H1 (cell line): ENCODE measurements around the gene LY6G5C. TPM values are rescaled to one million over a fixed set of nuclear protein-coding genes. Genes with fewer than 3 reads are reported as not detected.
A peak's percentile ranks its signal among the peaks of the same experiment; 100 is the strongest.

ENCODE experiments used
- CTCF ChIA-PET: fragments of 300-600 bp; sonication (Branson Sonifier 250); formaldehyde crosslinking; loops from one replicate; lab custom pipeline; 2021; ENCODE audit not compliant: partially characterized antibody; lab: Charles Lee
- POLR2A ChIA-PET: fragments of 300-600 bp; sonication (Branson Sonifier 250); formaldehyde crosslinking; loops from one replicate; lab custom pipeline; 2021; ENCODE audit warnings: inconsistent platforms; ENCODE audit not compliant: partially characterized antibody; lab: Charles Lee
- DNase-seq, 2 experiments: peaks; one replicate each; pipeline versions ENCODE4 v3.0.0 to v3.0.0-alpha.2; 2010 to 2022; ENCODE audit warnings: low spot score in 2 of 2, low read depth in 1 of 2, mixed read lengths in 1 of 2
- FAIRE-seq: peaks from 2 replicates; lab custom pipeline; 2011; peaks lifted over from hg19 to GRCh38; lab: Jason Lieb, UNC
- H2AFZ ChIP-seq: 2 replicates; pipeline ENCODE4 v1.8.1; 2012; ENCODE audit warnings: low read length, inconsistent platforms
- H2AK5ac ChIP-seq: 2 replicates; pipeline ENCODE4 v1.6.1; 2013; ENCODE audit warnings: low read depth, low read length
- H2BK120ac ChIP-seq: replicated peaks from 2 replicates; pipeline ENCODE3; 2013; ENCODE audit warnings: low read depth, low read length, inconsistent platforms
- H2BK12ac ChIP-seq: 2 replicates; pipeline ENCODE4 v1.6.1; 2013; ENCODE audit warnings: low read depth, low read length
- H2BK15ac ChIP-seq: 2 replicates; pipeline ENCODE4 v1.6.1; 2013; ENCODE audit warnings: low read length
- H2BK20ac ChIP-seq: 2 replicates; pipeline ENCODE4 v1.6.1; 2013; ENCODE audit warnings: low read length
- H2BK5ac ChIP-seq: 2 replicates; pipeline ENCODE4 v1.6.1; 2013; ENCODE audit warnings: low read depth, low read length
- H3K14ac ChIP-seq: 2 replicates; pipeline ENCODE4 v1.6.1; 2013; ENCODE audit warnings: inconsistent platforms; ENCODE audit not compliant: insufficient read length
- H3K18ac ChIP-seq: 2 replicates; pipeline ENCODE4 v1.6.1; 2013; ENCODE audit warnings: low read length; ENCODE audit errors: extremely low read depth
- H3K23ac ChIP-seq: 2 replicates; pipeline ENCODE4 v1.6.1; 2013; ENCODE audit warnings: inconsistent platforms; ENCODE audit not compliant: insufficient read length
- H3K23me2 ChIP-seq: 2 replicates; pipeline ENCODE4 v1.6.1; 2013; ENCODE audit warnings: low read depth, low read length
- H3K27ac ChIP-seq: 2 replicates; pipeline ENCODE4 v1.6.1; 2011; ENCODE audit warnings: low read depth, low read length, inconsistent platforms
- H3K27me3 ChIP-seq, 4 experiments: replicated peaks in 1 of 4; 1 replicate in 1 of 4; 2 replicates in 3 of 4; pipeline versions ENCODE4 v1.6.1 to v1.8.1; 2011 to 2013; ENCODE audit warnings: low read length in 3 of 4, mild to moderate bottlenecking in 3 of 4, inconsistent platforms in 2 of 4, mixed read lengths in 2 of 4, moderate library complexity in 1 of 4; ENCODE audit not compliant: control insufficient read depth in 3 of 4, insufficient read depth in 3 of 4; ENCODE audit errors: extremely low read depth in 1 of 4
- H3K36me3 ChIP-seq, 4 experiments: 2 replicates each; pipeline versions ENCODE4 v1.6.1 to v1.8.1; 2011 to 2013; ENCODE audit warnings: mild to moderate bottlenecking in 4 of 4, low read length in 3 of 4, moderate library complexity in 2 of 4, control low read depth in 1 of 4, inconsistent platforms in 1 of 4; ENCODE audit not compliant: insufficient read depth in 4 of 4, control insufficient read depth in 2 of 4
- H3K4ac ChIP-seq: replicated peaks from 2 replicates; pipeline ENCODE3; 2013; ENCODE audit warnings: low read length, low read depth, mixed read lengths, inconsistent platforms; ENCODE audit not compliant: insufficient read length
- H3K4me1 ChIP-seq, 4 experiments: replicated peaks in 1 of 4; 1 replicate in 1 of 4; 2 replicates in 3 of 4; pipeline versions ENCODE4 v1.6.1 to v1.8.1; 2011 to 2013; ENCODE audit warnings: low read length in 3 of 4, inconsistent platforms in 2 of 4, mixed read lengths in 1 of 4; ENCODE audit not compliant: insufficient read depth in 4 of 4, control insufficient read depth in 3 of 4
- H3K4me2 ChIP-seq, 2 experiments: 2 replicates each; pipeline versions ENCODE4 v1.6.1 to v1.8.1; 2011 to 2013; ENCODE audit warnings: low read depth in 2 of 2, low read length in 2 of 2, control low read depth in 1 of 2, inconsistent platforms in 1 of 2, mild to moderate bottlenecking in 1 of 2; ENCODE audit not compliant: insufficient read depth in 1 of 2
- H3K4me3 ChIP-seq, 4 experiments: fragments of 200-600, 300-600 bp in 1 of 4; sonication (generic), shearing (Covaris generic), sonication (Bioruptor Twin) in 1 of 4; 2 replicates each; pipeline versions ENCODE4 v1.5.1 to v1.8.1; 2011 to 2016; ENCODE audit warnings: low read length in 4 of 4, low read depth in 3 of 4, control low read depth in 2 of 4, inconsistent platforms in 2 of 4, mild to moderate bottlenecking in 2 of 4, mixed read lengths in 1 of 4, moderate library complexity in 1 of 4; ENCODE audit not compliant: insufficient read depth in 2 of 4; ENCODE audit errors: extremely low read depth in 1 of 4
- H3K56ac ChIP-seq: replicated peaks from 2 replicates; pipeline ENCODE3; 2013; ENCODE audit warnings: low read depth, mild to moderate bottlenecking, mixed read lengths, low read length, inconsistent platforms; ENCODE audit not compliant: insufficient read length
- H3K79me1 ChIP-seq: 2 replicates; pipeline ENCODE4 v1.6.1; 2013; ENCODE audit warnings: low read depth, low read length, control low read depth
- H3K79me2 ChIP-seq, 2 experiments: 2 replicates each; pipeline versions ENCODE4 v1.6.1 to v1.8.1; 2012 to 2013; ENCODE audit warnings: low read length in 2 of 2, mild to moderate bottlenecking in 2 of 2, inconsistent platforms in 1 of 2; ENCODE audit not compliant: insufficient read depth in 2 of 2, control insufficient read depth in 1 of 2
- H3K9ac ChIP-seq, 4 experiments: replicated peaks in 1 of 4; 1 replicate in 1 of 4; 2 replicates in 3 of 4; pipeline versions ENCODE4 v1.6.1 to v1.8.1; 2011 to 2013; ENCODE audit warnings: low read depth in 3 of 4, low read length in 3 of 4, control low read depth in 2 of 4, mild to moderate bottlenecking in 2 of 4, moderate library complexity in 2 of 4, inconsistent platforms in 1 of 4; ENCODE audit errors: extremely low read depth in 1 of 4
- H3K9me3 ChIP-seq, 2 experiments: 2 replicates each; pipeline versions ENCODE4 v1.6.1 to v1.8.1; 2012 to 2013; ENCODE audit warnings: mild to moderate bottlenecking in 2 of 2, moderate library complexity in 2 of 2, control low read depth in 1 of 2, inconsistent platforms in 1 of 2, low read depth in 1 of 2, low read length in 1 of 2, mixed read lengths in 1 of 2; ENCODE audit not compliant: insufficient read depth in 2 of 2
- H4K20me1 ChIP-seq, 2 experiments: replicated peaks in 1 of 2; 2 replicates each; pipeline versions ENCODE3 to v1.8.1; 2011 to 2013; ENCODE audit warnings: inconsistent platforms in 2 of 2, low read length in 2 of 2, mild to moderate bottlenecking in 1 of 2; ENCODE audit not compliant: insufficient read depth in 2 of 2, control insufficient read depth in 1 of 2
- H4K5ac ChIP-seq: 2 replicates; pipeline ENCODE4 v1.6.1; 2013; ENCODE audit warnings: low read length, low read depth, mixed read lengths, inconsistent platforms; ENCODE audit not compliant: insufficient read length
- H4K8ac ChIP-seq: 2 replicates; pipeline ENCODE4 v1.8.0; 2013; ENCODE audit warnings: mild to moderate bottlenecking, moderate library complexity, low read length, inconsistent platforms; ENCODE audit not compliant: insufficient read depth; ENCODE audit errors: extremely low read depth
- H4K91ac ChIP-seq: replicated peaks from 2 replicates; pipeline ENCODE3; 2013; ENCODE audit warnings: low read length, mixed read lengths, inconsistent platforms; ENCODE audit not compliant: insufficient read length
- SIN3A ChIP-seq, 2 experiments: IDR thresholded peaks in 1 of 2; conservative IDR thresholded peaks in 1 of 2; 2 replicates each; pipeline ENCODE4 v1.6.1; 2011 to 2012; ENCODE audit warnings: low read length in 2 of 2, improper control_type of control experiment in 1 of 2, low read depth in 1 of 2, mild to moderate bottlenecking in 1 of 2
- WGBS, 2 experiments: shearing (Covaris generic) in 1 of 2; methylation state at CpG; one replicate each; pipeline versions ENCODE4 v1.1.6 to v1.1.7; 2013 to 2015; ENCODE audit warnings: low lambda C conversion rate in 2 of 2, mixed read lengths in 2 of 2, inconsistent platforms in 1 of 2, low coverage in 1 of 2, missing lambda C conversion rate in 1 of 2; ENCODE audit not compliant: insufficient replicate concordance in 2 of 2, insufficient coverage in 1 of 2, insufficient read length in 1 of 2; ENCODE audit errors: extremely low coverage in 1 of 2, missing lambda C conversion rate in 1 of 2; 5-methylcytosine and 5-hydroxymethylcytosine counted together
- polyA plus RNA-seq, 7 experiments: library from polyadenylated mRNA; depleted of rRNA in 3 of 7; stranded (reverse) in 5 of 7; unstranded in 2 of 7; fragments of >200 nt in 5 of 7; fragments of 200-250 nt in 2 of 7; gene quantifications; 1 replicate in 5 of 7; 2 replicates in 1 of 7; 4 replicates in 1 of 7; pipeline versions ENCODE4 v1.2.1 to v1.2.3, GENCODE V29; 2011 to 2013; ENCODE audit warnings: missing spikeins in 2 of 7, mixed read lengths in 2 of 7
- total RNA-seq: library from RNA; stranded (reverse); fragmentation: NEBNext Ultra II Directional; extraction: Animal tissue kit (Norgen Biotek cat#: 25700); gene quantifications from 2 replicates; pipeline ENCODE4 v1.2.1, GENCODE V29; 2021
- TF ChIP-seq, protein P1 (sequence below): IDR thresholded peaks from 2 replicates; pipeline ENCODE4 v1.6.1; 2012; ENCODE audit warnings: inconsistent platforms

The LY6G5C gene
- total and polyA plus RNA-seq, 2 of the 8 experiments (the other 6 are each of a cell fraction or from before 2014, with no cell fraction given): 1.1 to 1.8 TPM

DNA sequence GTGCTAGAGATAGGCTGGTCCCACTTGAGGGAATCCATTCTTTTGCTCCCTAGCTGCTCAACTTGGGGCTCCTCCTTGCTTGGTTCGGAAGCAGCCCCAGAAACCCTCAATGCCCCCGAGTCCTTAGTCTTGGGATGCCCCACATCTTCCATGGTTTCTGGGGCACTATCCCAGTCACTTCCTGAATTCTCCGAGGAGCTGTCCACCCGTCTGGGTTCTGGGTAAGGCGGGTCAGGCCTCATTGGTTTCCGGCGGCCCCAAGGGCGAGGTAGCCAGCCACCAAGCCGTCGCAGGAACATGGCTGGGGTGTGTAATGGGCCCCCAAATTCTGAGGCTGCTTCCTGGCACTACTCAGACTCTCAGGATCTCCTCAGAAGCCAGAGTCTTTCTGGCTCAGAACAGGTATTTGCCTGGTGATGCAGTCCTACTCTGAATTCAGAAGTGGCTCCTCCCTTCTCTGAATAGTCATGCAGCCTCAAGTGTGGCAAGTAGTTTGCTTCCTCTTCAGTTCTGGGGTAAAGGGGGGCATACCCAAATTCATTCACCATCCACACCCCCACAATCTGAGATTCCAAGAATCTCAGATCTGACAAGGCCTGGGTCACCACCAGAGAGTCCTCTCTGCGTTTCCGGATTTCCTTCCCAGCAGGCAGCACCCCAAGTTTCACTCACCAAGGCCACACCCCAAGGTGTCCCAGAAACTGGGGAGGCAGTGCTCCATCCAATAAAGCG, 21.1 kb downstream of the LY6G5C start:
- Histone ChIP-seq H3K18ac (no peak overlapping the region; the same call in 1 of the 2 replicates), H3K27ac (peak overlapping the region; percentile 63), H3K9me3 (no peaks in the 10 kb centered on the region), H2BK15ac (peak overlapping the region; percentile 8; the same call in 1 of the 2 replicates), H3K23ac (no peak overlapping the region), H3K4ac (peak overlapping the region; percentile 19), H2BK12ac (no peak overlapping the region), H2BK120ac (no peak overlapping the region), H2BK5ac (0 out of 2 replicates have a peak overlapping the region, but pooled peaks have one; percentile 1), H4K8ac (peak overlapping the region; percentile 94), H3K4me2 (peak overlapping the region; percentile 94 to 95), H3K9ac (peak overlapping the region; percentile 75 to 93 (median 82)), H3K79me1 (peaks cover 9% of the 10 kb centered on the region), H2AFZ (peak overlapping the region; percentile 84; the same call in 1 of the 2 replicates), H3K14ac (peak overlapping the region; percentile 71), H3K23me2 (peaks cover 8% of the 10 kb centered on the region), H3K27me3 (no peaks in the 10 kb centered on the region), H3K4me3 (peak overlapping the region; percentile 85 to 94 (median 88)), H3K79me2 (peaks cover 0 to 39% of the 10 kb centered on the region in 2 experiments; a peak in 3 of 4 replicates), H2BK20ac (no peak overlapping the region), H4K91ac (peak overlapping the region; percentile 76), H4K20me1 (peaks cover 0 to 3% of the 10 kb centered on the region in 2 experiments), H4K5ac (peak overlapping the region; percentile 73), H2AK5ac (no peak overlapping the region), H3K36me3 (peaks cover 4 to 19% (median 9%) of the 10 kb centered on the region in 4 experiments; a peak in 6 of 8 replicates), H3K56ac (peak overlapping the region; percentile 77), H3K4me1 (peaks cover 0 to 15% (median 4%) of the 10 kb centered on the region in 4 experiments; a peak in 5 of 7 replicates)
- WGBS, 2 experiments: 63% methylated on average over 13 of the region's 13 CpGs; no CpG with 5 or more reads in 1 of the 2 experiments
- DNase-seq (no peak), FAIRE-seq (no peak)
- TF ChIP-seq SIN3A (conservative IDR thresholded peaks at IDR 0.05 in 1 of 2, IDR thresholded peaks at IDR 0.05 in 1 of 2; ENCODE audit: low read depth in 1 of 2, low read length in 2 of 2): peak; percentile 71; a peak in 1 of 4 replicates
- TF ChIP-seq, protein P1, sequence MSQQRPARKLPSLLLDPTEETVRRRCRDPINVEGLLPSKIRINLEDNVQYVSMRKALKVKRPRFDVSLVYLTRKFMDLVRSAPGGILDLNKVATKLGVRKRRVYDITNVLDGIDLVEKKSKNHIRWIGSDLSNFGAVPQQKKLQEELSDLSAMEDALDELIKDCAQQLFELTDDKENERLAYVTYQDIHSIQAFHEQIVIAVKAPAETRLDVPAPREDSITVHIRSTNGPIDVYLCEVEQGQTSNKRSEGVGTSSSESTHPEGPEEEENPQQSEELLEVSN: no peak
- CTCF ChIA-PET: interaction anchor here (0.9 to 1.5 kb wide), 5 partner anchors 7 to 173 kb away, joined by 4 to 6 read pairs (median 5); partner anchors contain the start of gene BAG6
- POLR2A ChIA-PET: interaction anchor here (0.6 to 25.5 kb wide), 13 partner anchors 6 to 168 kb away, joined by 3 to 883 read pairs (median 13); partner anchors contain the start of genes AIF1, APOM, ATP6V1G2 and BAG6
